Omental fat pad (tissue), 4 donors: ENCODE measurements around the gene IL1RL2. TPM values are rescaled to one million over a fixed set of nuclear protein-coding genes. Genes with fewer than 3 reads are reported as not detected.
A peak's percentile ranks its signal among the peaks of the same experiment; 100 is the strongest.

Experiments
- ATAC-seq: fragments of 150-250 bp; one replicate; pipeline ENCODE4 v1.9.1; 2016; ENCODE audit warnings: mild to moderate bottlenecking, moderate library complexity; ENCODE audit not compliant: low FRiP score
- DNase-seq: peaks from one replicate; pipeline ENCODE4 v3.0.0-alpha.2; 2019; ENCODE audit warnings: low spot score
- total RNA-seq, 4 donors: library from RNA; depleted of rRNA; stranded (reverse); fragments of >200 nt; gene quantifications; one replicate each; pipeline ENCODE4 v1.1.0, GENCODE V29; 2016
- TF ChIP-seq, protein P1 (sequence below), 3 donors: fragments of 450-650 bp; IDR thresholded peaks; one replicate each; pipeline ENCODE4 v1.5.1; 2016 to 2017; ENCODE audit warnings: antibody characterized with exemption in 3 of 3, mild to moderate bottlenecking in 3 of 3, moderate library complexity in 2 of 3

The IL1RL2 gene
- total RNA-seq, 4 donors from 2014 or later = 0.31 to 5.3 (median 2.1) TPM

DNA sequence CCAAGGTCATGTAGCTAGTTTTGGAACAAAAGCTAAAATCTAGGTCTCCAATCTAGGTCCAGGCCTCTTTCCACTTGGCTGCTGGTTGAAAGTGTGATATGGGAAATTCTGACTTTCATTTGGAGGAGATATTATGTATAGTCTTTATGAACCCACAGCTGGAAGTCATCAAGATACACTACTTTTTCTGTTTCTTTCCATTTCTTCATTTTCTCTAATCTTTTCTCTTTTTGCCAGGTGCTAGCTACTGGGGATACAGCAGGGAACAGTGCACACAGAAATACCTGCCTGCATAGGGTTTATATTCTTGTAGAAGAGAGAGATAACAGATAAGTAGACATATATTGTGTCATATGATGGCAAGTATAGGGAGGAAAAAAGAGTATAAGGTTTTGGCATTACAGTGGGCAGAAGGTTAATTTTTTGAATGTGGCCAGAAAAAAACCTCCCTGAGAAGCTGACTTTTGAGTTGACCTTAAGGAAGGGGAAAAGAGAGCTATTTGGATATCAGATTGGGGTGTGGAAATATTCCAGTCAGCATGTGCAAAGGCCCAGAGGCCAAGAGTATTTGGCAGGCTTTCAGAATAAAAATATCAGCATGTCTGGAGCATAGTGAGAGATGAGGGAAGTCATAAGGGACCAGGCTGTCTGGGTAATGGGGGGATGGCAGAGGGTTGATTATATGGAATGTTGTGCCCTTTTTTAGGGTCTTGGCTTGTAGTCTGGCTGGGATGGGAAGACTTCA is 28.6 kb upstream of the IL1RL2 start:
- no peak for DNase-seq
- TF ChIP-seq, protein P1, sequence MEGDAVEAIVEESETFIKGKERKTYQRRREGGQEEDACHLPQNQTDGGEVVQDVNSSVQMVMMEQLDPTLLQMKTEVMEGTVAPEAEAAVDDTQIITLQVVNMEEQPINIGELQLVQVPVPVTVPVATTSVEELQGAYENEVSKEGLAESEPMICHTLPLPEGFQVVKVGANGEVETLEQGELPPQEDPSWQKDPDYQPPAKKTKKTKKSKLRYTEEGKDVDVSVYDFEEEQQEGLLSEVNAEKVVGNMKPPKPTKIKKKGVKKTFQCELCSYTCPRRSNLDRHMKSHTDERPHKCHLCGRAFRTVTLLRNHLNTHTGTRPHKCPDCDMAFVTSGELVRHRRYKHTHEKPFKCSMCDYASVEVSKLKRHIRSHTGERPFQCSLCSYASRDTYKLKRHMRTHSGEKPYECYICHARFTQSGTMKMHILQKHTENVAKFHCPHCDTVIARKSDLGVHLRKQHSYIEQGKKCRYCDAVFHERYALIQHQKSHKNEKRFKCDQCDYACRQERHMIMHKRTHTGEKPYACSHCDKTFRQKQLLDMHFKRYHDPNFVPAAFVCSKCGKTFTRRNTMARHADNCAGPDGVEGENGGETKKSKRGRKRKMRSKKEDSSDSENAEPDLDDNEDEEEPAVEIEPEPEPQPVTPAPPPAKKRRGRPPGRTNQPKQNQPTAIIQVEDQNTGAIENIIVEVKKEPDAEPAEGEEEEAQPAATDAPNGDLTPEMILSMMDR (IDR thresholded peaks at IDR 0.05) = no peak
- ATAC-seq = no peak

DNA sequence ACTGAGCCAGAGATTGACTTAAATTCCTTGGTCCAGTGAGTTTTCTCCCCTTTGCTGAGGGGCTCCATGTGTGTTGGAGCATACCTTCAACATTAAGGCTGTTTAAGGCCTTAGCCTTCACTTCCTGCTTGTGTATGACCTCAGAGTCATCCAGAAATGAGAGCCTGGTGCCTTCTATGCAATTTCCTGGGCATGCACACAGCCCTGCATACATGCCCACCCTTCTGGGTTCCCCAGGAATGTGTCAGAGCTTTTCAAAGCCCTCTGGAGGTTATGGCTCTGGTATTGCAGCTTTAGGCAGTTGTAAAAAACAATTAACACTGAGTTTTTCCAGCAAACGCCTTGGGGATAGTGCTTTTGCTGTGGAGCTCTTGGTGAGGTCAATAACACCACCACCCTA is 27.5 kb upstream of the IL1RL2 start:
- DNase-seq (no peak), ATAC-seq (peak; percentile 19)
- TF ChIP-seq, protein P1 (IDR thresholded peaks at IDR 0.05) = no peak

DNA sequence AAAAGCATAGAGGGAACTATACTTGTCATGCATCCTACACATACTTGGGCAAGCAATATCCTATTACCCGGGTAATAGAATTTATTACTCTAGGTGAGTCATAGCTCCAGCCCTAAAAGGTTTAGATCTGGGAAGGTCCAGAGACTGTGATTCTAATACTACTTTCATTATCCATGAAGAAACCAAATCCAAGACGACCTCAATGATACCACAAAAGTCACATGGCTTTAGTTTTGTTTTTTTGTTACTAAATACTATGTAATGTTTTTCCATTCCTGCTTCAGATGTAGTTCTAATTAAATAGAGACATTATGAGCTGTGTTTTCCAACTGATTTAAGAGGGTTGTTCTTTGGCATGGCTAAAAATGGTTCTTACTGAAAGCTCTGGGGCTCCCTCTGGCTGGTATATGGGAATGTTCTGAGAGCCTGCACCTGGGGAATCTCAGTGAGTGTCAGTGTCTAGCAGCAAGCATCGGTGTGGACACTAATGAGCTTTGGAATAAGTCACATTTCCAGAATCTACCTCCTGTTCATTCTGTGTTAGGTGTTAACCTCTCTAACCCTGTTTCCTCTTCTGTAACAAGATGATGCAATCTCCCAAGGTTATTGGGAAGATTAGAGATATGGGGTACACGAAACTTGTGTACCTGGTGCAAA is 20.5 kb upstream of the IL1RL2 start:
- DNase-seq (no peak), ATAC-seq (peak; percentile 85)
- TF ChIP-seq, protein P1 (IDR thresholded peaks at IDR 0.05) = no peak

DNA sequence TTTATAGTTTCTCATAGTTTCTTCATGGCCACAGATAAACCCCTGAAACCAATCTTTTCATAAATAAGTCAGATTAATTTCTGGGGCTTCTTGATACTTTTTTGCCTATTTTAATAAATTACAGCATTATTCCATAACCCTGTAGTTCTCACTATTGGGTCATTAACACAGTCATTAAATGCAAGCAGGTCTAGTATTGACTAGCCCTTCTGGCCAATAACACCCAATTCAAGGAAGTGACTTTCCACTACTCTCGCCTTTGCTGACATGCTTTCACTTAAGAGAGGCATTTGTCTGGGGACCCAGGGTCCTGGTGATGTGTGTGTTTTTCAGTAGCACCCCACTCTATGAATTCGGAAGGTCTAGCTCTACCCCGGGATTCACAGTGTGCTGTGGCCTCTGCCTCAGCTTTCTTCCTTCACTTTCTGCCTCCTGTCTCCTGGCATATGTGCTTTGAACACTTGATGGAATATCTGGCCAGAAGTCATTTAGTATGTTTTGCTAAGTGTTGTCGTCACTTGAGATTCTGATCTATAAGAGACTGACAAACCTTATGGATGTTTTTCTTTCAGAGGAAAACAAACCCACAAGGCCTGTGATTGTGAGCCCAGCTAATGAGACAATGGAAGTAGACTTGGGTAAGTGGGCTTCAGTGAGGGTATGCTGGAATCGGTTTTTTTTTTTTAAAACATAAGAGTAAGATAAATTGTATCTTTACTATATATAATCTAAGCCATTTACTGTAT is 18.6 kb upstream of the IL1RL2 start:
- ATAC-seq = no peak
- DNase-seq = no peak
- TF ChIP-seq, protein P1 (IDR thresholded peaks at IDR 0.05) = no peak

DNA sequence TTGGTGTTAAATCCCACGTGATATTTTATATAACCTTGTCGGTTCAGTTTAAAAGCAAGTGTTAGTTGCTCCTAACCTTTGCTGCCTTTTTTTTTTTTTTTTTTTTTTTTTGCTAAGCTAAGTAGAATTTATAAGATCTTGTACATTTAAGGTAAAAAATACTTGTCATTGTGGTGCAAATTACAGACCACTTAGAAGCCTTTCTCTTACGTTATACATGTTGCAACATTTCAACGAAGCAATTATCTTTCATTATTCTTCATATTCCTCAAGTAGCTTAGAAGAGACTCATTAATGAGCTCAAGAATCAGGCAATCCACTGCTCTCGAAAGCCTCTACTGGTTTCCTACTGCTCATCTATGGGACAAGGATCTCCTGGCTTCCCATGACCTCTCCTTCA is 14.9 kb upstream of the IL1RL2 start:
- TF ChIP-seq, protein P1 (IDR thresholded peaks at IDR 0.05) = no peak
- DNase-seq (no peak), ATAC-seq (no peak)

DNA sequence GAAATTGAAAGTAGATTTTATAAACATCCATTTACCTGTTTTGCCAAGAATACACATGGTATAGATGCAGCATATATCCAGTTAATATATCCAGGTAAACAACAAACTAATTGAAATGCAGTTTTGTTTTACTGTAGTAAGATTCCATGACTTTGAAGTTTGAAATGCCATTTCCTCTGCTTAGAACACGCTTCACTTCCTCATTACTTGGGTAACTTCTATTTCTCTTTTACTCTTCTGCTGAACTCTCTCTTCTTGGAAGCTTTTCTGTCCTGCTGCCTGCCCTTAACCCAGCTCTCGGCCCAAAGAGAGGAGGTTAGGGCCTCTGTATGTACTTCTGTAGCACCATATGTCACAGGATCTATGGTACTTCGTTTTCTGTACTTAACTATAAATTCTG is 14.1 kb upstream of the IL1RL2 start:
- TF ChIP-seq, protein P1 (IDR thresholded peaks at IDR 0.05) = no peak
- DNase-seq = no peak
- no peak for ATAC-seq
